Activated B cell treated with CpG ODN at 0.5 μM for 24 hours (primary cell): ENCODE results near the gene ADAMTS7. TPM values are rescaled to one million over a fixed set of nuclear protein-coding genes. Genes with fewer than 3 reads are reported as not detected.
"Not testable (repeated sequence)": the region's sequence is repeated elsewhere in the genome, so short reads cannot be mapped to it uniquely, and the experiment has no call there.

Experiments
- ATAC-seq: fragments of 200-7000 bp; cut with Tn5 transposase; one replicate; pipeline ENCODE4 v1.10.0; 2021; ENCODE audit warnings: low read depth, mild to moderate bottlenecking, moderate library complexity
- CTCF ChIA-PET: fragments of 350-600 bp; sonication (Branson Sonifier 250); formaldehyde crosslinking; loops from one replicate; lab custom pipeline; 2021; ENCODE audit warnings: antibody characterized with exemption; lab: Charles Lee
- POLR2A ChIA-PET: fragments of 350-600 bp; sonication (Branson Sonifier 250); formaldehyde crosslinking; loops from one replicate; lab custom pipeline; 2021; ENCODE audit warnings: antibody characterized with exemption; lab: Charles Lee
- DNase-seq: peaks from one replicate; pipeline ENCODE4 v3.0.0; 2022
- H3K27ac Mint-ChIP-seq: one replicate; pipeline ENCODE4 v1.8.0; 2020; ENCODE audit warnings: mixed read lengths
- H3K27me3 Mint-ChIP-seq: one replicate; pipeline ENCODE4 v1.8.0; 2021; ENCODE audit warnings: mixed read lengths
- H3K36me3 Mint-ChIP-seq: one replicate; pipeline ENCODE4 v1.8.0; 2021; ENCODE audit warnings: low read depth, mixed read lengths
- H3K4me1 Mint-ChIP-seq: one replicate; pipeline ENCODE4 v1.8.0; 2021; ENCODE audit warnings: mixed read lengths
- H3K4me3 Mint-ChIP-seq: one replicate; pipeline ENCODE4 v1.8.0; 2020; ENCODE audit warnings: mild to moderate bottlenecking, mixed read lengths
- H3K9me3 Mint-ChIP-seq: one replicate; pipeline ENCODE4 v1.8.0; 2020; ENCODE audit warnings: mixed read lengths
- intact Hi-C: fragments of 100-400 bp; cut with micrococcal nuclease; formaldehyde crosslinking; loops from one replicate; pipeline ENCODE4 v1.15.1; 2024
- total RNA-seq: library from RNA; stranded (reverse); gene quantifications from 2 replicates; pipeline ENCODE4 v1.2.3, GENCODE V29; 2022
- TF ChIP-seq, protein P1 (sequence below): fragments of 200-600 bp; IDR thresholded peaks from one replicate; pipeline ENCODE4 v1.8.0; 2022; ENCODE audit warnings: antibody characterized with exemption, mild to moderate bottlenecking

ADAMTS7 gene
- total RNA-seq, 1 donor from 2014 or later: 14.1 TPM

DNA sequence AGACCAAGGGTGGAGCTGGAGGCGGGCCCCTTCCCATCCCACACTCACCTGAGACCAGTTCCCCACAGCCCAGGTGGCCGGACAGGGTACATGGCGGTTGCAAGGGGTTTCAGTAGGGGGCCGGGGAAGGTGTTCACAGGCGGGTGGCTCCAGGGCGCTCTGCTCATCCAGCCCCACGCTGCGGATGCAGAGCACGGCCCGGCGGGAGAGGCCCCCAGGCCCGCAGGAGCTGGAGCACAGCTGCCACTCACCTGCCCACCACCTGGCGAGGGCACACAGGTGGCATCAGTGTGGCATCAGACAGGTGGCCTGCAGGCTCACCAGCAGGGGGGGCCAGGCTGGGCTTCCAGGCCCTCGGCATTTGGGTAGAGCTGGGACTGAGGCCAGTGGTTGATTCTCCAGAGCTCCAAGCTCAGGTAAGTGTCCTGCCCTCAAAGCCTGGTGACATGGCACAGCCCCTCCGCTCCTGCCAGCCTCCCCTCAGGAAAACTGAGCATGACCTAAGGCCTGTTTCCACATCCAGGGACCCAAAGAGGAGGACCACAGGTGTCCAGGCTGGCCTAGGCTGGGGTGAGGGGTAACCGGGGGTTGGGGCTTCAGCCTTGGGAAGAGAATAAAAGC is 43.8 kb downstream of the ADAMTS7 start:
- intact Hi-C loops: no loop called here
- no peak for DNase-seq
- no peak overlapping the region for H3K4me3 Mint-ChIP-seq
- no peak overlapping the region for H3K27ac Mint-ChIP-seq
- no peaks in the 10 kb centered on the region for H3K27me3 Mint-ChIP-seq
- ChIA-PET CTCF (interaction anchor here (0.6 kb wide), 1 partner anchor 417 kb away, joined by 3 read pairs; no protein-coding TSS in a partner anchor), POLR2A (no interaction called here)
- peaks cover 11% of the 10 kb centered on the region for H3K4me1 Mint-ChIP-seq
- no peaks in the 10 kb centered on the region for H3K36me3 Mint-ChIP-seq
- no peaks in the 10 kb centered on the region for H3K9me3 Mint-ChIP-seq
- ATAC-seq: no peak
- TF ChIP-seq, protein P1, sequence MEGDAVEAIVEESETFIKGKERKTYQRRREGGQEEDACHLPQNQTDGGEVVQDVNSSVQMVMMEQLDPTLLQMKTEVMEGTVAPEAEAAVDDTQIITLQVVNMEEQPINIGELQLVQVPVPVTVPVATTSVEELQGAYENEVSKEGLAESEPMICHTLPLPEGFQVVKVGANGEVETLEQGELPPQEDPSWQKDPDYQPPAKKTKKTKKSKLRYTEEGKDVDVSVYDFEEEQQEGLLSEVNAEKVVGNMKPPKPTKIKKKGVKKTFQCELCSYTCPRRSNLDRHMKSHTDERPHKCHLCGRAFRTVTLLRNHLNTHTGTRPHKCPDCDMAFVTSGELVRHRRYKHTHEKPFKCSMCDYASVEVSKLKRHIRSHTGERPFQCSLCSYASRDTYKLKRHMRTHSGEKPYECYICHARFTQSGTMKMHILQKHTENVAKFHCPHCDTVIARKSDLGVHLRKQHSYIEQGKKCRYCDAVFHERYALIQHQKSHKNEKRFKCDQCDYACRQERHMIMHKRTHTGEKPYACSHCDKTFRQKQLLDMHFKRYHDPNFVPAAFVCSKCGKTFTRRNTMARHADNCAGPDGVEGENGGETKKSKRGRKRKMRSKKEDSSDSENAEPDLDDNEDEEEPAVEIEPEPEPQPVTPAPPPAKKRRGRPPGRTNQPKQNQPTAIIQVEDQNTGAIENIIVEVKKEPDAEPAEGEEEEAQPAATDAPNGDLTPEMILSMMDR: no peak

DNA sequence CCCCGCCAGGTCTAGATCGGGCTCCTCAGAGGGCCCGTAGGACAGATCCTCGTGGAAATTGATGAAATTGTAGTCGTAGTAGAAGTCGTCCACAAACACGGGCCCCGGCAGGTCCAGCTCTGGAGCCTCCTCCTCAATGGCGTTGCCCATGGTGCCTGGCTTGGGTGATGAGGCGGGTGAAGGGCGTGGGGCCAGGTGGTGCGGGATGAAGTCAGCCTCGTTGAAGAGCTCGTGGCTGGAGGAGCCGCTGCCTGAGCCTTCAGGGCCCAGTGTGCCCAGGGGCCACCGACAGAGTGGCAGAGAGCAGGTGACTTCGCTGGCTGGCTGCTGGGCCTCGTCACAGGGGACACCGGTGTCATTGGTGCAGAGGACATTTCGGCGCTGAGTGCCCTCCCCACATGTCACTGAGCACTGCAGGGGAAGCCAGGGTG is 44.6 kb downstream of the ADAMTS7 start:
- H3K36me3 Mint-ChIP-seq, H3K27me3 Mint-ChIP-seq, H3K9me3 Mint-ChIP-seq, ATAC-seq, POLR2A ChIA-PET, H3K4me3 Mint-ChIP-seq, H3K27ac Mint-ChIP-seq, DNase-seq, intact Hi-C loops: not testable (repeated sequence)
- peaks cover 18% of the 10 kb centered on the region for H3K4me1 Mint-ChIP-seq
- CTCF ChIA-PET: interaction anchor here (0.6 kb wide), 1 partner anchor 418 kb away, joined by 3 read pairs; no protein-coding TSS in a partner anchor

DNA sequence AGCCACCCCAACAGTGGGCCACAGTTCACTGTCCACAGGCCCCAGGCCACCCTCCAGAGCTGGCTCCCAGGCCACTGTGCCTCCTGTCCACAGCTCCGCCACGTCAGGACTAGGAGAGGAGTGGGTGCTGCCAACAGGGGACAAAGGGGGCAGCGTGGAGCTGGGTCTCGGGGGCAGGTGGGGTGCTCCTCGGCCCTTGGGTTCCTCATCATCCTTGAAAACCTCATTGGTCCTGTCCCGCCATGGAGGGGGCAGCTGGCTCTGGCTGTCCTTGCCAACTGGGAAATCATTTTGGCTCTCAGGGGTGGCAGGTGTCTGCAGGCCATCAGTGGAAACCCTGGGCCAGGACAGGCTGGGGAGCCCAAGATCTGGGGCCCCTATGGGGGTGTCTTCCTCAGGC is 45.2 kb downstream of the ADAMTS7 start:
- no peak overlapping the region for H3K27ac Mint-ChIP-seq
- no peak for DNase-seq
- peaks cover 25% of the 10 kb centered on the region for H3K4me1 Mint-ChIP-seq
- ChIA-PET CTCF (no interaction called here), POLR2A (no interaction called here)
- intact Hi-C loops: no loop called here
- ATAC-seq: no peak
- no peak overlapping the region for H3K4me3 Mint-ChIP-seq
- no peaks in the 10 kb centered on the region for H3K9me3 Mint-ChIP-seq
- H3K36me3 Mint-ChIP-seq: no peaks in the 10 kb centered on the region
- H3K27me3 Mint-ChIP-seq: no peaks in the 10 kb centered on the region
- TF ChIP-seq, protein P1: no peak

DNA sequence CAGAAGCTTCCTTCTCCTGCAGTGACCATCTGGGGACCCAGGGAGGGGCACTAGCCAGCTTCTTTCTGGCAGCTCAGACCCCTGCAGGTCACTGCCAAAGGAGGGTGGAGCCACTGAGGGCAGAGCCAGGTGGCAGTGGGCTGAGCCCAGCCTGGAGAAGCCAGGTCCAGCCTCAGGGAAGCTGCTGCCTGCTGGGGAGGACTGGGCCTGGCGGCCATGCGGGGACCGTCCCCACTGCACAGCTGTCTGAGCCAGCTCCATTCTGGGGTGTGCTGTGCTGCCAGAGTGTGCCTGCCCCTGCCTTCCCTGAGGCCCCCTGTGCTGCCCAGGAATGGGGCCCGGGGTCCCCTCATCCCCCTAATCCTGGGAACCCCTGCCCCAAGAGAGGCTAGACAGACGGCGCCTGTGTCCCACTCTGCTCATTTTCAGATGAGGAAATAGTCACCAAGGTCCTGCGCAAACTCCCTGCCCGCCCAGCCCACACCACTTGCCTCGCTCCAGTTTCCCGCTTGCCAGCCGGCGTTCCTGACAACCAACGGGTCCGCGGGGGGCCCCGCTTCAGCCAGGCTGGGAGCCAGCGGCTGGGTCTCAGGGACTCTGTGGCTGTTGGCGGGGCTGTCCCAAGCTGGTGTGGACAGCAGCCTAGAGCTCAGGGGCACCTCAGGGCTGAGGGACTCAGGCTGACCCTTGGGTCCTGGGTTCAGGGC is 46.0 kb downstream of the ADAMTS7 start:
- H3K27me3 Mint-ChIP-seq, H3K9me3 Mint-ChIP-seq, H3K4me3 Mint-ChIP-seq, H3K36me3 Mint-ChIP-seq, H3K27ac Mint-ChIP-seq, POLR2A ChIA-PET, ATAC-seq, intact Hi-C loops, DNase-seq: not testable (repeated sequence)
- CTCF ChIA-PET: interaction anchor here (0.6 kb wide), 1 partner anchor 11 kb away, joined by 3 read pairs; no protein-coding TSS in a partner anchor
- peaks cover 31% of the 10 kb centered on the region for H3K4me1 Mint-ChIP-seq

DNA sequence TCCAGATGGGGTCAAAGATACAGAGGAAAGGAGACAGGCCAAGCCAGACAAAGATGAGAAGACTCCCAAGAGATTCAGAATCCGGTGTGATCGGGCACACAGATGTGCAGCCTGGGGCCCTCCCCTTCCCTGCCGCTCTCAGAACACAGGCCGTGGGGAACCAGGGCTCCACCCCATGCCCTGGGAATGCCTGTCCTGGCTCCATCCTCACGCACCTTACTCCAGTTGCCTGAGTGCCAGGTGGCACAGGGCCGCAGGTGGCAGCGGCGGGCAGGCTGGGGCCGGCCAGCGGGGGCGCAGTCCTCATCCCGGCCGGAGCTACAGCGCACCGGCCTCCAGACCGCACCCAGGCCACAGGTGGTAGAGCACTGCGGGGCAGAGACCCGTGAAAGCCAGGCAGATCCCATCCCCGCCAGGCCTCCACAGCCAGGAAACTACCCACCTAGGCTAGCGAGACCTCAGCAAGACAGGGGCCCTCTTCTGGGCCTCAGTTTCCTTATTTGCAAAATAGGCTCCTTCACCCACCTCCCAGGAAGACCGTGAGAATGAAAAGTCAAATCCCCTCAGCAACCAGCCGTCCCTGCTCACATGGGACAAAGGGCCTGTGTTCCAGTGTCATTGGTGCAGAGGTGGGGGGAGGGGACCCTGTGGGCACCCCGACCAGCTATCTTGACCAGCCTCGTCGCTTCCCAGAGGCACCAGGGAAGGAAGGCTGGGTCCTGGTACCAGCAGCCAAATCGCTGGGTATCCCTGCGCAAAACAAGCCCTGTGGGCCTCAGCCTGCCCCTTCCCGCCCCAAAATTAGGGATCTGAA is 46.7 kb downstream of the ADAMTS7 start:
- H3K27me3 Mint-ChIP-seq, H3K4me3 Mint-ChIP-seq, H3K36me3 Mint-ChIP-seq, intact Hi-C loops, DNase-seq, H3K27ac Mint-ChIP-seq, ATAC-seq, H3K9me3 Mint-ChIP-seq, CTCF ChIA-PET: not testable (repeated sequence)
- POLR2A ChIA-PET: interaction anchor here (0.6 kb wide), 1 partner anchor 109 kb away, joined by 3 read pairs; no protein-coding TSS in a partner anchor
- peaks cover 38% of the 10 kb centered on the region for H3K4me1 Mint-ChIP-seq

DNA sequence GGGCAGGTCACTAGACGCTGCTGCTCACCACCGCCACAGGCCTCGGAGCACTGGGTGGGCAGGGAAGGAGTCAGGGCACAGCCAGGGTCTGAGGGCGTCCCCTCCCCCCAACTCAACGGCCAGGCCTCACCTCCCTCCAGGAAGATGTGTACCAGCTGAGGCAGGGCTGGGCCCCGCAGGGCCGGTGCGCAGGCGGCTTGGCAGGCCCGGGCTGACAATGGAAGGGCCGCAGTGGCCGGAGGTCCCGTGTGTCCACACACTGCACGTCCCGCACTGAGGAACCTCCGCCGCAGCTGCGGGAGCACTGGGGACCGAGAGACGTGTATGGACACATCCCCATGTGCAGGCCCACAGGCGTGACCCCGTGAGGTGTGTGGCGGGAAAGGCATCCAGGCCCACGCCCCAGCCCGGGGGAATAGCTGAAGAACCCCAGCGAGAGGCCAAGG is 47.4 kb downstream of the ADAMTS7 start:
- no peak overlapping the region for H3K27ac Mint-ChIP-seq
- no peak overlapping the region for H3K4me3 Mint-ChIP-seq
- intact Hi-C loops: no loop called here
- H3K4me1 Mint-ChIP-seq: peaks cover 45% of the 10 kb centered on the region
- ChIA-PET CTCF (no interaction called here), POLR2A (interaction anchor here (0.6 kb wide), 1 partner anchor 110 kb away, joined by 3 read pairs; no protein-coding TSS in a partner anchor)
- no peaks in the 10 kb centered on the region for H3K36me3 Mint-ChIP-seq
- TF ChIP-seq, protein P1: no peak
- ATAC-seq (no peak), DNase-seq (no peak)
- no peaks in the 10 kb centered on the region for H3K9me3 Mint-ChIP-seq
- H3K27me3 Mint-ChIP-seq: no peaks in the 10 kb centered on the region
